Prostate gland (tissue), 2 donors: ENCODE data around the gene CYFIP1. TPM values are rescaled to one million over a fixed set of nuclear protein-coding genes. Genes with fewer than 3 reads are reported as not detected.

Source experiments
- DNase-seq: peaks from one replicate; pipeline ENCODE4 v3.0.0-alpha.2; 2019; ENCODE audit warnings: low spot score
- H3K27ac ChIP-seq, 2 donors: fragments of 200-600 bp; sonication (generic); 2 replicates each; pipeline ENCODE4 v1.5.1; 2017 to 2019
- H3K27me3 ChIP-seq: fragments of 200-600 bp; sonication (generic); replicated peaks from 2 replicates; pipeline ENCODE4 v1.5.1; 2019; ENCODE audit not compliant: insufficient read depth
- H3K36me3 ChIP-seq, 2 donors: fragments of 200-600 bp; sonication (generic); 1 replicate in 1 of 2; 2 replicates in 1 of 2; pipeline versions ENCODE4 v1.5.1 to v1.8.1; 2017 to 2019
- H3K4me1 ChIP-seq: fragments of 200-600 bp; sonication (generic); replicated peaks from 2 replicates; pipeline ENCODE4 v1.5.1; 2019
- H3K4me3 ChIP-seq, 2 donors: fragments of 200-600 bp; sonication (generic); 2 replicates each; pipeline ENCODE4 v1.5.1; 2017 to 2019
- H3K9me3 ChIP-seq: fragments of 200-600 bp; sonication (generic); 2 replicates; pipeline ENCODE4 v1.5.1; 2017
- POLR2A ChIP-seq: fragments of 450-650 bp; IDR thresholded peaks from one replicate; pipeline ENCODE4 v1.6.1; 2016; ENCODE audit warnings: antibody characterized with exemption, mild to moderate bottlenecking
- POLR2AphosphoS5 ChIP-seq: sonication (generic); formaldehyde crosslinking; IDR thresholded peaks from one replicate; pipeline ENCODE4 v1.6.1; 2017; ENCODE audit warnings: antibody characterized with exemption
- WGBS: methylation state at CpG from one replicate; pipeline ENCODE4 v1.1.5; 2018; 5-methylcytosine and 5-hydroxymethylcytosine counted together
- intact Hi-C: fragments of 100-400 bp; cut with DNase I; formaldehyde crosslinking; loops from one replicate; pipeline ENCODE4 v1.14.2; 2022
- total RNA-seq, 2 donors: library from RNA; depleted of rRNA; stranded (reverse); fragments of >200 nt; gene quantifications; one replicate each; pipeline ENCODE4 v1.1.0, GENCODE V29; 2016
- TF ChIP-seq, protein P1 (sequence below), 4 experiments: fragments of 200-600 bp in 2 of 4; fragments of 450-650 bp in 2 of 4; sonication (generic) in 2 of 4; IDR thresholded peaks; 1 replicate in 3 of 4; 2 replicates in 1 of 4; pipeline ENCODE4 v1.5.1; 2016 to 2019; ENCODE audit warnings: antibody characterized with exemption in 4 of 4, mild to moderate bottlenecking in 2 of 4, moderate library complexity in 2 of 4

The CYFIP1 gene
- total RNA-seq, result 100 to 1,000 TPM in 1 of 2 donors, 10 to 100 TPM in 1; 97.1 to 121 TPM

GRCh38 chr15:22980189-22981050, at the start of gene CYFIP1:
TSS of gene CYFIP1 (minus strand) at chr15:22980368. CDS start at chr15:22947285, 33,083 bp downstream.
- Histone ChIP-seq H3K9me3 (no peaks in the 10 kb centered on the region), H3K27me3 (no peaks in the 10 kb centered on the region), H3K36me3 (no peaks in the 10 kb centered on the region), H3K27ac (peak within 1 kb of the TSS; percentile 85 to 86), H3K4me3 (peak within 1 kb of the TSS; percentile 68 to 97), H3K4me1 (peaks cover 6% of the 10 kb centered on the region)
- 0% methylated on average over 63 of the region's 93 CpGs for WGBS
- intact Hi-C loops, result loop anchor here (5.0 kb wide), 1 partner anchor 57 kb away; the partner anchor contains the start of gene TUBGCP5
- peak; percentile 44 for TF ChIP-seq POLR2A
- TF ChIP-seq, protein P1, sequence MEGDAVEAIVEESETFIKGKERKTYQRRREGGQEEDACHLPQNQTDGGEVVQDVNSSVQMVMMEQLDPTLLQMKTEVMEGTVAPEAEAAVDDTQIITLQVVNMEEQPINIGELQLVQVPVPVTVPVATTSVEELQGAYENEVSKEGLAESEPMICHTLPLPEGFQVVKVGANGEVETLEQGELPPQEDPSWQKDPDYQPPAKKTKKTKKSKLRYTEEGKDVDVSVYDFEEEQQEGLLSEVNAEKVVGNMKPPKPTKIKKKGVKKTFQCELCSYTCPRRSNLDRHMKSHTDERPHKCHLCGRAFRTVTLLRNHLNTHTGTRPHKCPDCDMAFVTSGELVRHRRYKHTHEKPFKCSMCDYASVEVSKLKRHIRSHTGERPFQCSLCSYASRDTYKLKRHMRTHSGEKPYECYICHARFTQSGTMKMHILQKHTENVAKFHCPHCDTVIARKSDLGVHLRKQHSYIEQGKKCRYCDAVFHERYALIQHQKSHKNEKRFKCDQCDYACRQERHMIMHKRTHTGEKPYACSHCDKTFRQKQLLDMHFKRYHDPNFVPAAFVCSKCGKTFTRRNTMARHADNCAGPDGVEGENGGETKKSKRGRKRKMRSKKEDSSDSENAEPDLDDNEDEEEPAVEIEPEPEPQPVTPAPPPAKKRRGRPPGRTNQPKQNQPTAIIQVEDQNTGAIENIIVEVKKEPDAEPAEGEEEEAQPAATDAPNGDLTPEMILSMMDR (IDR thresholded peaks at IDR 0.05), result no peak
- peak; percentile 30 for TF ChIP-seq POLR2AphosphoS5
- DNase-seq, result peak; percentile 81

- Histone ChIP-seq H3K9me3 (no peaks in the 10 kb centered on the region), H3K27me3 (no peaks in the 10 kb centered on the region), H3K36me3 (peaks cover 0 to 12% of the 10 kb centered on the region in 2 donors), H3K27ac (no peak overlapping the region), H3K4me1 (no peaks in the 10 kb centered on the region), H3K4me3 (no peak overlapping the region)
- intact Hi-C loops, result no loop called here
- no peak for DNase-seq
- TF ChIP-seq POLR2A, result no peak
- TF ChIP-seq, protein P1 (IDR thresholded peaks at IDR 0.05), result no peak
- TF ChIP-seq POLR2AphosphoS5, result no peak
- 89% methylated on average over 1 of the region's 1 CpG for WGBS
These were observed 46.0 kb upstream of the CYFIP1 start for GRCh38 chr15:23026218-23026617.

GRCh38 chr15:23022156-23022555, 42.0 kb upstream of the CYFIP1 start:
- TF ChIP-seq, protein P1 (IDR thresholded peaks at IDR 0.05), result no peak
- TF ChIP-seq POLR2A (no peak), POLR2AphosphoS5 (no peak)
- DNase-seq, result no peak
- 91% methylated on average over 2 of the region's 2 CpGs for WGBS
- Histone ChIP-seq H3K27me3 (no peaks in the 10 kb centered on the region), H3K36me3 (peaks cover 14 to 21% of the 10 kb centered on the region in 2 donors), H3K4me3 (no peak overlapping the region), H3K4me1 (no peaks in the 10 kb centered on the region), H3K9me3 (no peaks in the 10 kb centered on the region), H3K27ac (no peak overlapping the region)
- intact Hi-C loops, result no loop called here

- WGBS, result 93% methylated on average over 3 of the region's 3 CpGs
- Histone ChIP-seq H3K4me1 (no peaks in the 10 kb centered on the region), H3K36me3 (peaks cover 9 to 26% of the 10 kb centered on the region in 2 donors), H3K27me3 (no peaks in the 10 kb centered on the region), H3K4me3 (no peak overlapping the region), H3K27ac (no peak overlapping the region), H3K9me3 (no peaks in the 10 kb centered on the region)
- intact Hi-C loops, result no loop called here
- TF ChIP-seq POLR2A (no peak), POLR2AphosphoS5 (no peak)
- TF ChIP-seq, protein P1 (IDR thresholded peaks at IDR 0.05), result no peak
- no peak for DNase-seq
These were observed 34.3 kb upstream of the CYFIP1 start for GRCh38 chr15:23014394-23015000.
